ENCODE data around the gene DIDO1. TPM values are rescaled to one million over a fixed set of nuclear protein-coding genes. Genes with fewer than 3 reads are reported as not detected.

Gene DIDO1
- polyA plus RNA-seq, 1 experiment: 19.8 TPM

DNA sequence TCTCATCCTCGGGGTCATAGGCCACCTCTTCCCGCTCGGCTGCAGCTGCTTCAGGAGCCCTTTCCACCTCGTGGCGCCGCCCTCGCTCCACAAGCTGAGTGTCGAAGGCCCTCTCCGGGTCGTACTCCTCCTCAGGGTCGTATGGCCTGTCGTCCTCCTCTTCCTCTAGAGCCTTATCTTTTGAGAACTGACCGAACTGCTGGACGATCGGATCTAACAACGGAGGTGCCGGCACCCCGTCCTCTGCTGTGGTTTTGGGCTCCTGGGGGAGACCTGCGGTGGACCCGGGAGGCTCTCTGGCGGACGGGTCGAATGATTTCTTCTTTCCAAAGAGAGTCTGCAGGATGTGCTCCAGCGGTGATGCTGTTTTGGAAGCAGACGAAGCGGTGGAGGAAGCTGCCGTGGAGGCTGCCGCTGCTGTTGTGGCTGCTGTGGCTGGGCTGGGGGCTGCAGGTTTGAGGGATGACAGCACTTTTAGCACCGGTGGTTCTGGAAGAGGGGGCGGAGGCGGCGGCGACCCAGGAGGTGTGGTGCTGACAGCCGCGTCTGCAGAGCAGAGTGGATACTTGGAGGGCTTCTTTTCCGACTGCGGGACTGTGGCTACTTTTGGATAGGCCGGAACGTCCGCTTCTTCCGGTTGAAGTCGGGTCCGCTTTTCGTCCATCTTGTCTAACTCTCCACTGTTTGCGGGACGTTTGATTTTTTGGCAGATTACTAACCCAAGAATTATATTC lies 44.5 kb downstream of the DIDO1 start:
- TF ChIP-seq CTCF (IDR thresholded peaks at IDR 0.05; ENCODE audit: insufficient read depth, low read depth, low read length): no peak
- ChIA-PET CTCF (no interaction called here), POLR2A (no interaction called here)
- no peaks in the 10 kb centered on the region for H3K27me3 ChIP-seq (ENCODE audit: control insufficient read depth, insufficient read depth, low read length)
- peaks cover 13% of the 10 kb centered on the region for H3K36me3 ChIP-seq (ENCODE audit: control insufficient read depth, insufficient read depth, low read length)
- DNase-seq (ENCODE audit: low read depth): no peak
- H3K4me3 ChIP-seq (ENCODE audit: low read depth, low read length): no peak overlapping the region

GRCh38 chr20:62880935-62881661 lies 45.2 kb downstream of the DIDO1 start:
- ChIA-PET CTCF (no interaction called here), POLR2A (no interaction called here)
- no peaks in the 10 kb centered on the region for H3K27me3 ChIP-seq (ENCODE audit: control insufficient read depth, insufficient read depth, low read length)
- no peak for TF ChIP-seq CTCF (IDR thresholded peaks at IDR 0.05; ENCODE audit: insufficient read depth, low read depth, low read length)
- DNase-seq (ENCODE audit: low read depth): no peak
- peaks cover 9% of the 10 kb centered on the region for H3K36me3 ChIP-seq (ENCODE audit: control insufficient read depth, insufficient read depth, low read length)
- no peak overlapping the region for H3K4me3 ChIP-seq (ENCODE audit: low read depth, low read length)

GRCh38 chr20:62880147-62880934 lies 46.0 kb downstream of the DIDO1 start:
- no peak for DNase-seq (ENCODE audit: low read depth)
- ChIA-PET CTCF (no interaction called here), POLR2A (no interaction called here)
- H3K4me3 ChIP-seq (ENCODE audit: low read depth, low read length): no peak overlapping the region
- H3K27me3 ChIP-seq (ENCODE audit: control insufficient read depth, insufficient read depth, low read length): no peaks in the 10 kb centered on the region
- TF ChIP-seq CTCF (IDR thresholded peaks at IDR 0.05; ENCODE audit: insufficient read depth, low read depth, low read length): no peak
- H3K36me3 ChIP-seq (ENCODE audit: control insufficient read depth, insufficient read depth, low read length): peaks cover 7% of the 10 kb centered on the region

DNA sequence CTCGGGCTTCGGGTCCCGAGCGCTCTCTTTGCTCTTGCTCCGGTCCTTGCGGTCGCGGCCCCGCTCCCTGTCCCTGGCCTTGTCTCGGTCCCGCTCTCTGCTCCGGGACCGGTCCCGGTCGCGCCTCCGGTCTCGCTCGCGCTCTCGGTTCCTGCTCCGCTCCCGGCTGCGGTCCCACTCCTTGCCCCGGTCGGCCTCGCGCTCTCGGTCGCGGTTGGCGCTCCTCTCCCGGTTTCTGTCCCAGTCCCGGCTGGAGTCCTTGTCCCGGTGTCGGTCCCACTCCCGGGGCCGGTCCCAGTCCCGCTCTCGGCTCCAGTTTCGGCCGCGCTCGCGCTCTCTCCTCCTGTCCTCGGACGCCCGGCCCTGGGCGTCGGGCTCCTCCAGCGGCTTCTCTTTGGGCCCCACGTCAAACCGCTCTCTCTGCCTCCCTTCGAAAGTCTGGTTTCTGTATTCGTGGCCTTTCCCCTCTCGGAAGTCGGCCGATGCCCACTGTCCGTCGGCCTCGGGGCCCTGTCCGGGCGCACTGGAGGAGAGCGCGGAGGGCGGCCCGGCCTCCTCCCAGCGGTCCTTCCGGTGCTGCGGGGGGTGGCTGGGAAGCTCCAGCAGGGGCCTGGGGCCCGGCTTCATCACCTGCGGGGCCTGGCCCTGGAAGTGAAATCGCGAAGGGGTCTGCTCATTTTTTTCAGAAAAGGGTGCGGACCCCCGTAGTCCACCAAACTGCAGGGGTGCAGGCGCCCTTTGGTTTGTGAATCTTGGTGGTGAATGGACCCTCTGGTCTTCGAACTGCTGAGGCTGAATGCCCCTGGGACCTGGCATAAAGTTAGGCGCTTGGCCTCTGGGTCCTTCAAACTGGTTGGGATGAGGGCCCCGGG lies 46.8 kb downstream of the DIDO1 start:
- Histone ChIP-seq H3K27me3 (ENCODE audit: control insufficient read depth, insufficient read depth, low read length) (no peaks in the 10 kb centered on the region), H3K36me3 (ENCODE audit: control insufficient read depth, insufficient read depth, low read length) (peaks cover 7% of the 10 kb centered on the region), H3K4me3 (ENCODE audit: low read depth, low read length) (no peak overlapping the region)
- ChIA-PET POLR2A (no interaction called here), CTCF (interaction anchor here (1.1 to 1.6 kb wide), 2 partner anchors 21 to 93 kb away, joined by 3 read pairs; no protein-coding TSS in a partner anchor)
- DNase-seq (ENCODE audit: low read depth): no peak
- no peak for TF ChIP-seq CTCF (IDR thresholded peaks at IDR 0.05; ENCODE audit: insufficient read depth, low read depth, low read length)

Measured in BJ (cell line).